Hematopoietic multipotent progenitor cell treated with erythropoietin and hydrocortisone succinate and interleukin-3 and kit ligand, for 4 days (in vitro differentiated cells): ENCODE measurements around the gene DLG4.

ENCODE experiments used
- DNase-seq: peaks from one replicate; pipeline ENCODE4 v3.0.0-alpha.2; 2015

DLG4 gene

GRCh38 chr17:7141824-7142223, 77.8 kb downstream of the DLG4 start:
- DNase-seq = no peak

GRCh38 chr17:7139400-7139799, 80.2 kb downstream of the DLG4 start:
- DNase-seq = no peak

GRCh38 chr17:7138800-7139381, 80.7 kb downstream of the DLG4 start:
- DNase-seq = no peak

- DNase-seq = no peak
Measured at GRCh38 chr17:7137171-7137943, 82.3 kb downstream of the DLG4 start.
